Progenitor cell of endocrine pancreas (in vitro differentiated cells): Measurements from ENCODE around the gene TLX2. TPM values are rescaled to one million over a fixed set of nuclear protein-coding genes. Genes with fewer than 3 reads are reported as not detected.

Source experiments
- DNase-seq: peaks from one replicate; pipeline ENCODE4 v3.0.0; 2021; ENCODE audit warnings: low spot score; ENCODE audit not compliant: unreplicated experiment
- H3K27ac Mint-ChIP-seq: 2 replicates; pipeline ENCODE4 v1.8.0; 2021; ENCODE audit warnings: mild to moderate bottlenecking, moderate library complexity, mixed read lengths
- H3K27me3 Mint-ChIP-seq: 2 replicates; pipeline ENCODE4 v1.8.0; 2021; ENCODE audit warnings: mixed read lengths
- H3K36me3 Mint-ChIP-seq: 2 replicates; pipeline ENCODE4 v1.8.0; 2022; ENCODE audit warnings: mixed read lengths; ENCODE audit not compliant: insufficient read depth
- H3K4me1 Mint-ChIP-seq: 2 replicates; pipeline ENCODE4 v1.8.0; 2021; ENCODE audit warnings: low read depth, mixed read lengths
- H3K4me3 Mint-ChIP-seq: 2 replicates; pipeline ENCODE4 v1.8.0; 2021; ENCODE audit warnings: low read depth, mild to moderate bottlenecking, moderate library complexity, mixed read lengths
- H3K9me3 Mint-ChIP-seq: 2 replicates; pipeline ENCODE4 v1.8.0; 2021; ENCODE audit warnings: low read depth, mixed read lengths
- total RNA-seq: library from RNA; stranded (reverse); gene quantifications from 2 replicates; pipeline ENCODE4 v1.2.1, GENCODE V29; 2021
- TF ChIP-seq, protein P1 (sequence below): fragments of 200-600 bp; sonication (generic); IDR thresholded peaks from one replicate; pipeline ENCODE4 v1.5.0; 2021; ENCODE audit warnings: antibody characterized with exemption, mild to moderate bottlenecking; ENCODE audit not compliant: unreplicated experiment

Gene TLX2
- total RNA-seq, 1 donor from 2014 or later, result not detected

DNA sequence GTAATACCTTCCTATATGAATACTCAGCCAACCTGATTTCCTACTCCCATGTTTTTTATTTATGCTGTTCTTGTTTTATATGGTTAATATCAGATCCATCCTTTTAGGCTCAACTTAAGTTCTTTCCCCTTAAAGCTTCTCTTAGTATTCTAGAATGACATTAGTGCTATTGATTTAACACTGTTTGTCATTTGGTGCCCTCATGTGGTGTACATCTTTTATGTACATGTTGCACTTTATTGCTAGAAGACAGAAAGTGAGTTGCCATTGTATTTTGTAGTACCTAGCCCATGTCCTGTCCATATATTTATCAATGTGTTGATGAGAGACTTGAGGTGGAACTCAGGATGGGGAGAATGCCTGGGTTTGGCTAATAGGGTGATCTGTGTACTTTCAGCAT lies 18.0 kb downstream of the TLX2 start:
- Mint-ChIP-seq H3K4me3 (no peak overlapping the region), H3K36me3 (peaks cover 3% of the 10 kb centered on the region), H3K4me1 (peaks cover 17% of the 10 kb centered on the region), H3K27me3 (no peaks in the 10 kb centered on the region), H3K9me3 (no peaks in the 10 kb centered on the region), H3K27ac (no peak overlapping the region)
- TF ChIP-seq, protein P1, sequence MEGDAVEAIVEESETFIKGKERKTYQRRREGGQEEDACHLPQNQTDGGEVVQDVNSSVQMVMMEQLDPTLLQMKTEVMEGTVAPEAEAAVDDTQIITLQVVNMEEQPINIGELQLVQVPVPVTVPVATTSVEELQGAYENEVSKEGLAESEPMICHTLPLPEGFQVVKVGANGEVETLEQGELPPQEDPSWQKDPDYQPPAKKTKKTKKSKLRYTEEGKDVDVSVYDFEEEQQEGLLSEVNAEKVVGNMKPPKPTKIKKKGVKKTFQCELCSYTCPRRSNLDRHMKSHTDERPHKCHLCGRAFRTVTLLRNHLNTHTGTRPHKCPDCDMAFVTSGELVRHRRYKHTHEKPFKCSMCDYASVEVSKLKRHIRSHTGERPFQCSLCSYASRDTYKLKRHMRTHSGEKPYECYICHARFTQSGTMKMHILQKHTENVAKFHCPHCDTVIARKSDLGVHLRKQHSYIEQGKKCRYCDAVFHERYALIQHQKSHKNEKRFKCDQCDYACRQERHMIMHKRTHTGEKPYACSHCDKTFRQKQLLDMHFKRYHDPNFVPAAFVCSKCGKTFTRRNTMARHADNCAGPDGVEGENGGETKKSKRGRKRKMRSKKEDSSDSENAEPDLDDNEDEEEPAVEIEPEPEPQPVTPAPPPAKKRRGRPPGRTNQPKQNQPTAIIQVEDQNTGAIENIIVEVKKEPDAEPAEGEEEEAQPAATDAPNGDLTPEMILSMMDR, result peak; percentile 14
- no peak for DNase-seq

DNA sequence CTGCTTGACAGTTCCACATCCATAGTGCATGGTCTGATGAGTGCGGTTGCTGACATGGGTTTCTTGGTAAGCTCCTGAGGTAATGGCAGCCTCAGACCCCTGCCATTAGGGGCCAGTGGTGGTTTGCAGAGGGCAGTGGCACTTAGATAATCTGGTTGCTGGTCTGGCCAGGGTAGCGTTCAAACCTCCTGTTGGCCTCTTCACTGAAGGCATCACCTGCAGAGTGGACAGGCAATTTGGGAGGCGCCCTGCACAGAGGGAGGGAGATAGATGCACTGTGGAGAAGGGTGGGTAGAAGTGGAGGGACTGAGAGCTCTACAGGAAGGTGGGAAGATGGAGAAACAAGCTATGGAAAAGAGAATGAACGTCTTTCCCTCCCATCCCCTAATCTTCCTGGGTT lies 19.2 kb downstream of the TLX2 start:
- Mint-ChIP-seq H3K4me3 (no peak overlapping the region), H3K36me3 (peaks cover 3% of the 10 kb centered on the region), H3K27me3 (no peaks in the 10 kb centered on the region), H3K27ac (peak overlapping the region; percentile 33), H3K9me3 (no peaks in the 10 kb centered on the region), H3K4me1 (peaks cover 13% of the 10 kb centered on the region)
- TF ChIP-seq, protein P1, result no peak
- DNase-seq, result no peak

DNA sequence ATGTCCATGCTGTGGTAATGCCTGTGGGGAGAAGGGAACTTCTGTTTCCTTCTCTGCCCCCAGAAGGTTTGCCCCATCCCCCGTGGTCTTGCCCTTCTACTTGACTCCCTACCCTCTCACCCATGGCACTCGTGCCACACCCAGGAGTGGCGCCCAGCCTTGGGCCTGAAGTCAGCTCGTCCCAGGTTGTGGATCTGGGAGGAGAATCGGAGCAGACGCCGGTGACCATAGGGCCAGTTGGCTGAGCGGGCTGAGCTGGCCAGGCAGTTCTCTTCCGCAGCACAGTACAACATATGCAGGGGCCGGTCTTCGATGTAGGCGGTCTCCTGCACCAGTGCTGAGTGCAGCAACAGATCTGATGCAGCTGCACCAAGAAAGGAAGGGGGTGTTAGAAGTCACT lies 20.2 kb downstream of the TLX2 start:
- DNase-seq, result no peak
- peaks cover 7% of the 10 kb centered on the region for H3K4me1 Mint-ChIP-seq
- no peak overlapping the region for H3K4me3 Mint-ChIP-seq
- TF ChIP-seq, protein P1, result no peak
- H3K27me3 Mint-ChIP-seq, result no peaks in the 10 kb centered on the region
- no peak overlapping the region for H3K27ac Mint-ChIP-seq
- H3K36me3 Mint-ChIP-seq, result peaks cover 3% of the 10 kb centered on the region
- no peaks in the 10 kb centered on the region for H3K9me3 Mint-ChIP-seq

DNA sequence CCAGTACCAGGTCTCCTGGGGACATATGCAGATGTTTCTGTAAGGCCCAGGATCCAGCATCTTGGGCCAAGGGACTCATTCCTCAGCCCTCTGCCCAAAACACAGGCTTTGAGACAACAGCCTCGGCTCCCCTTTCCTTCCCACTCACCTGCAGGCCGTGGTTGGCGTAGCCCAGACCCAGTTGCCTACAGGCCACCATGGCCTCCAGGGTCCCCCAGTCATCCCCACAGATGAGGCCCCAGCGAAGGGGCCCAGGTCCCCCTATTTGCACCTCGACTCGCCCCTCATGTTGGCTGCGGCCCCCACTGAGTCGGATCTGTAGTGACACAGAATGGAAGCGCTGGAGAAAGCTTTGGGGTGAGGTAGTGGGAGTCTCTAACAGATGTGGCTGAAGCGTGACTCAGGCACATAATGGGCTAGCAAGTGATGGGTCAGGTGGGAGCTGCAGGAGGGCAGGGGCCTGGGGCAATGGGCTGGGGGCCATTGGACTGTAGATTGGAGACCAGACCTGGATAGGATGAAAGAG lies 21.3 kb downstream of the TLX2 start:
- DNase-seq, result no peak
- TF ChIP-seq, protein P1, result no peak
- Mint-ChIP-seq H3K9me3 (no peaks in the 10 kb centered on the region), H3K36me3 (peaks cover 3% of the 10 kb centered on the region), H3K27ac (no peak overlapping the region), H3K4me3 (no peak overlapping the region), H3K27me3 (no peaks in the 10 kb centered on the region), H3K4me1 (peaks cover 7% of the 10 kb centered on the region)

DNA sequence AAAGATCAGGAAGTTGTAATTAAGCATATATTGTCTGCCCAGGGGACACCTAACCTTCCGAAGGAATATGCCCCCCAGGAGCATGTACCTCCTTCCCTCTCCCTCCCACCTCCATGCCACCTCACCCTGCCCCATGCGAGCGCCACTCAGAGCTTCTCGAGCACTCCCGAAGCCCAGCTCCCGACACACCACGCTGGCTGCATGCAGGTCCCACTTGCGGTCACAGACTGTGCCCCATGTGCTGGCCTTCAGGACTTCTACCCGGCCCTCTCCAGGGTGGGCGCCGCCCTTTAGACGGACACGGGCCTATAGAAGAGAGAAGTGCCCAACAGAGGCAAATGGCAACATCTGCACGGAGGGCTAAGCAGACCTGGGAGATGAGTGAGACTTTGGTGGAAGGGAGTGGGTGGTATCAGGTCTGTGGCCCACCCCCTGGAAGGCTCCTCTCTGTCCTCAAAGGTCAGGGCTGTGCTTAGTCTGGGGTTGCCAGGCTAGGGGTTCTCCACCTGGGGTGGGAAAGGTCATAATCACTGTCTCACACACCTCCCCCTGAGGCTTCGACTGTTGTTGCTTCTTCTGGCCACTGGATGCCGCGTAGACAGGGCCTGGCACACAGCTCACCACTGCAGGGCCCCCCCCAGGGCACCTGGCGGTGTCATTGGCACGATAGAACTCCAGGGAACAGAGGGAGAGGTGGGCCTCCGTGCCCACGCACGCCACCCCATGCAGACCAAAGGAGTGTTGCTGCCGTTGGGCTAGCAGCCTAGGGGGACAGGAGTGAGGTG lies 22.1 kb downstream of the TLX2 start:
- H3K27me3 Mint-ChIP-seq, result no peaks in the 10 kb centered on the region
- H3K36me3 Mint-ChIP-seq, result peaks cover 3% of the 10 kb centered on the region
- H3K9me3 Mint-ChIP-seq, result no peaks in the 10 kb centered on the region
- H3K4me3 Mint-ChIP-seq, result no peak overlapping the region
- TF ChIP-seq, protein P1, result no peak
- H3K4me1 Mint-ChIP-seq, result peaks cover 3% of the 10 kb centered on the region
- no peak for DNase-seq
- no peak overlapping the region for H3K27ac Mint-ChIP-seq
